Fibroblast of pulmonary artery (primary cell): Measurements from ENCODE around the gene SPRYD3.

Experiments
- DNase-seq: peaks from one replicate; pipeline ENCODE4 v3.0.0-alpha.2; 2010; ENCODE audit warnings: low read depth
- H3K4me3 ChIP-seq: replicated peaks from 2 replicates; pipeline ENCODE4 v1.5.1; 2011; ENCODE audit warnings: low read depth, mild to moderate bottlenecking, control low read depth, low read length, moderate library complexity
- TF ChIP-seq, protein P1 (sequence below): IDR thresholded peaks from 2 replicates; pipeline ENCODE4 v1.5.1; 2011; ENCODE audit warnings: mild to moderate bottlenecking, control low read depth, low read length, inconsistent platforms; ENCODE audit errors: missing control alignments

The SPRYD3 gene

DNA sequence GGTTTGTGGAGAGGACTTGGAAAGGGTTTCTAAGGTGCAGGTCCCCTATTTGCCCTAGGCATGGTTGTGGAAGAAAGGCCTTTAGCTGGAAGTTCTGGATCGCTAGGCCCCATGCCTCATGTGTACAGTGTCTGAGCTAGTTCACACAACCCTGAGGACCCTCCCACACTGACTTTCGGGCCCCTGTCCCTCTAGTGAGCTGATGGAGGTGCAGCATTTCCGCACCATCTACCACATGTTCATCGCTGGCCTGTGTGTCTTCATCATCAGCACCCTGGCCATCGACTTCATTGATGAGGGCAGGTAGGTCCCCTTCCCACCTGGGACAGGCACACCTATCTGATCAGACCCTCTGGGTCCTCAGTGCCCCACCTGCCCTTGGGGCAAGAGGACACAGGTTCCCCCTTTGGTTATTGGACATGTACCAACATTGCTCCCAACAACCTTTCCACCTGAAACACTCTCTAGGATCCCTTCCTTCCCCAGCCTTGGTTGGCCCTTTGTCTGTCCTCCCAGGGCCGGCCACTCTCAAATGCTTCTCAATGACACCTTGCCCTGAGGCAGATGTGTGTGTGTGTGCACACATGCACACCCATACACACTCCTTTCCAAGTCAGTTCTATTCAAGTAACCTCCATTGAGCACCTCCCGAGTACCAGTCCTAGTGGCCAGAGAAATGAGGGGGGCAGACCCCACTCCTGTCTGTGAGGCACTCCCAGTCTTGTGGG lies 26.7 kb upstream of the SPRYD3 start:
- DNase-seq: no peak
- TF ChIP-seq, protein P1, sequence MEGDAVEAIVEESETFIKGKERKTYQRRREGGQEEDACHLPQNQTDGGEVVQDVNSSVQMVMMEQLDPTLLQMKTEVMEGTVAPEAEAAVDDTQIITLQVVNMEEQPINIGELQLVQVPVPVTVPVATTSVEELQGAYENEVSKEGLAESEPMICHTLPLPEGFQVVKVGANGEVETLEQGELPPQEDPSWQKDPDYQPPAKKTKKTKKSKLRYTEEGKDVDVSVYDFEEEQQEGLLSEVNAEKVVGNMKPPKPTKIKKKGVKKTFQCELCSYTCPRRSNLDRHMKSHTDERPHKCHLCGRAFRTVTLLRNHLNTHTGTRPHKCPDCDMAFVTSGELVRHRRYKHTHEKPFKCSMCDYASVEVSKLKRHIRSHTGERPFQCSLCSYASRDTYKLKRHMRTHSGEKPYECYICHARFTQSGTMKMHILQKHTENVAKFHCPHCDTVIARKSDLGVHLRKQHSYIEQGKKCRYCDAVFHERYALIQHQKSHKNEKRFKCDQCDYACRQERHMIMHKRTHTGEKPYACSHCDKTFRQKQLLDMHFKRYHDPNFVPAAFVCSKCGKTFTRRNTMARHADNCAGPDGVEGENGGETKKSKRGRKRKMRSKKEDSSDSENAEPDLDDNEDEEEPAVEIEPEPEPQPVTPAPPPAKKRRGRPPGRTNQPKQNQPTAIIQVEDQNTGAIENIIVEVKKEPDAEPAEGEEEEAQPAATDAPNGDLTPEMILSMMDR: no peak
- H3K4me3 ChIP-seq: no peak overlapping the region

DNA sequence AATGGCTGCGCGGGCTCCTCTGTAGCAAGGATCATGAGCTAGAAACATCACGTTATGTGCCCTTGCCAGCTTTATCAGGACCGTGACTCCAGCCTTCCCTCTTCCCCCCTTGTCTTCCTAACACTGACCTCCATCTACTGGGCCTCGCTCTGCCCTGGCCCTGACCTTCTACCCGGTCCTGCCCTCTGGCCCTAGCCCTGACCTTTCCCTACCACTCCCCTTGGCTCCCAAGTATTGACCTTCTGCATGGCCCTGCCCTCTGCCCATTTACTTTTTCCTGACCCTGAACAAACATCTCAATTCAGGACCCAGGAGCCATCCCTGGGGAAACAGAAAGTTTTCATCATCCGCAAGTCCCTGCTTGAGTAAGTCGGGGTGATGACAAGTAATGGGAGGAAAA lies 26.1 kb upstream of the SPRYD3 start:
- TF ChIP-seq, protein P1: no peak
- no peak overlapping the region for H3K4me3 ChIP-seq
- DNase-seq: no peak

DNA sequence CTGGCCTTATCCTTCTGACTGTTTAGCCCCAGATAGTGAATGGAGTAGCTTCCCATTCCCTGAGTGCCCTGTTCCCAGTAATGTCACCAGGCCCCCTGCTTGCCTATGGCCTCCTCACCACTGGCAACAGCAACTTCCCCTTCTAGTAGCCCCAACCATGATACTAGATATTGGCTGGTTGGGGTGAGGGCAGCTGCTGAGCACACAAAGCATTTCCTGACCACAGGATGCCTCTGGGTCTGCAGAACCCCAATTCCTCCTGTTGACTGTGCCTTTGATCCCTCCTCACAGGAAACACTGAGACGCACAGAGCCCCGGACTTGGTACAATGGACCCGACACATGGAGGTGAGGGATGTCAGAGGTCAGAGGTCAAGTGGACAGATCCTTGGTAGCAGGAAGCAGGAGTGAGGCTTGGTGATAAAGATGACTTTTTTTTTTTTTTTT lies 24.7 kb upstream of the SPRYD3 start:
- no peak overlapping the region for H3K4me3 ChIP-seq
- no peak for DNase-seq
- TF ChIP-seq, protein P1: no peak

DNA sequence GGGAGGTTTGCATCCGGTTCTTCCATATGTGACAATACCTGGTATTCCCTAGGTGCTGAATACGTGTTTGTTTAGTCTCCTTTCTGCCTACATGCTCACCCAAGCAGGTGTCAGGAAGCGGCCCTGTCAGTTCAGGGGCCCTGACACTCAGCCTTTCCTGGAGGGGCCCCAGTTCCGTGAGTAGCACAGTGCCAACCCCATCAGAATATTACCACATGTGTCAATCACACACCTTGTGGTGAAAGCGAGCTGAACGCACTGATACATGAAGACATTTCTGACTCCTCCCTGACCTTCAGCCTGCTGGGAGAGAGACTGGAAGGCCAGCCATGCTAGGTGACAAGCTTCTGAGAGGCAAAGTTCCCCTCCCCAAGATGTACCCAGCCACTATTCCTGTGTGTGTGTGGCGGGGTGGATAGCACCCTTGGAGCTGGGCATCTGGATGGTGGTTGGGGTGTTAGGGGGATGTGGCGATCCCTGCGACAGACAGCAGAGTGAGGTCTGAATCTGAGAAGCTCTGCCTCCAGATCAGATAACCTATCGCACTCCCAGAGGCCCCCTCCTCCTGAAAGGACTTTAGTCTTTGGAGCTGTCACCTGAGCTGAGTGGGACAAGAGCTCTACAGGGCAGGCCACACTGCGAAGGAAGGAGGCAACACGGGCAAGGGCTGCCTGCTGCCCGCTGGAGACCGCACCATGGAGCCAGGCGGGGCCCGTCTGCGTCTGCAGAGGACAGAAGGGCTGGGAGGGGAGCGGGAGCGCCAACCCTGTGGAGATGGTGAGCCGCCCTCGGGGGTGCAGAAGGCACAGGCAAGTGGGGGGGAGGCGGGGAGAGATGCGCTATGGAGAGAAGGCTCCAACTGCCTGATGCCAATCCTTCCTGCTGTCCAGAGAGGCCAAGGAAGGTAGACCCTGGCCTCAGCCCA lies 24.0 kb upstream of the SPRYD3 start, which contains the start of gene SOAT2:
Gene SOAT2, plus strand, starts transcription at position 604 of the 925 bp plus-strand sequence. Its CDS starts 92 bp downstream, at position 696.
- H3K4me3 ChIP-seq: no peak within 1 kb of the TSS
- no peak for DNase-seq
- TF ChIP-seq, protein P1: no peak

DNA sequence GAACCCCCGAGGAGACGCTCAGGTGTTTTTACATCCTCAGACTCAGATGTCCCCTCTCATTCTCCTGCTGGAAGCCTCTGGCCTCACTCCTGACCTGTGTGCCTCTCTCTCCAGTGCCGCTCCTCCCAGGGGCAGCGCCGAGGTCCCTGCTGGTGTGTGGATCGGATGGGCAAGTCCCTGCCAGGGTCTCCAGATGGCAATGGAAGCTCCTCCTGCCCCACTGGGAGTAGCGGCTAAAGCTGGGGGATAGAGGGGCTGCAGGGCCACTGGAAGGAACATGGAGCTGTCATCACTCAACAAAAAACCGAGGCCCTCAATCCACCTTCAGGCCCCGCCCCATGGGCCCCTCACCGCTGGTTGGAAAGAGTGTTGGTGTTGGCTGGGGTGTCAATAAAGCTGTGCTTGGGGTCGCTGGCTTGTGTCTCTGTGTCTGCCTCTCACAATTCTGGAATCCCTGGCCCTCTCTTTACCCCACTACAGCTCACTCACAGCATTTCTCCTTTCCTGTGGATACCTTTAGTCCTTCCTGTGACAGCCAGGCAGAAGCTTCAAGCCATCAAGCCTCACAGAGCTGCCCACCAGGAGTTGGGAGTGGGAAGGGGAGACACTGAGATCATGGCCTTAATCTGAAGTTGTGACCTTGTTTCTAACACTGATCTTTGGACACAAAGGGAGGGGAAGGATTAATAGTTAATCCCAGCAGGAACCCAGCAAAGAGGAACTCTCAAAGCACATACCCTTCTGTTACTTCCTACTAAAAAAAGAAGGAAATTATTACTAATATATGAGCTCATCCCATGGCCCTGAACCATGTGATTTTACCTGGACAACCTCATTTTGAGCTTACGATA lies 23.0 kb upstream of the SPRYD3 start:
- DNase-seq: no peak
- H3K4me3 ChIP-seq: no peak overlapping the region
- TF ChIP-seq, protein P1: no peak

DNA sequence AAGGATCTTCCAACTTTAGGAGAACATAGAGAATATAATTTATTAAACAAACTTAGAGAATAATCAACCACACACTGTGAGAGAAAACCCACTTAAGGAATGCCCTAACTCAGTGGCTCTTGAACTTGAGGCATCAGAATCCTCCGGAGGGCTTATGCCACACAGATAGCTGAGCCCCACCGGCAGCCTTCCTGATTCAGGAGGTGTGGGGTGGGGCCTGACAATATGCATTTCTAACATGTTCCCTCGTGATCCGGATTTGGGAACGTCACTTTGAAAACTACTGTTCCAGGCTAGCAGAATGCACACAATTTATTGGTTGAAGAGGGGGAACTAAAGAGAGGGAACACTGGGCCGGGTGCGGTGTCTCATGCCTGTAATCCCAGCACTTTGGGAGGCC lies 22.1 kb upstream of the SPRYD3 start:
- TF ChIP-seq, protein P1: no peak
- no peak for DNase-seq
- H3K4me3 ChIP-seq: no peak overlapping the region
